Fibroblast of skin of back (primary cell): ENCODE measurements around the gene C2CD3.

Experiments
- DNase-seq: peaks from one replicate; pipeline ENCODE4 v3.0.0-alpha.2; 2013

Gene C2CD3

GRCh38 chr11:73977856-73978519, 192.8 kb downstream of the C2CD3 start:
- DNase-seq, result no peak

- DNase-seq, result no peak
Measured at GRCh38 chr11:73976451-73977151, 194.2 kb downstream of the C2CD3 start.

- no peak for DNase-seq
Measured at GRCh38 chr11:73975479-73975757, 195.4 kb downstream of the C2CD3 start.

- no peak for DNase-seq
Measured at GRCh38 chr11:73974604-73975478, 196.0 kb downstream of the C2CD3 start.

- DNase-seq, result no peak
Measured at GRCh38 chr11:73972620-73973449, 198.0 kb downstream of the C2CD3 start.

GRCh38 chr11:73972187-73972586, 198.6 kb downstream of the C2CD3 start:
- DNase-seq, result no peak

- no peak for DNase-seq
Measured at GRCh38 chr11:73971175-73971719, 199.6 kb downstream of the C2CD3 start.

- no peak for DNase-seq
Measured at GRCh38 chr11:73969991-73970800, 200.6 kb downstream of the C2CD3 start.

GRCh38 chr11:73969091-73969490, 201.7 kb downstream of the C2CD3 start:
- DNase-seq, result no peak

- DNase-seq, result no peak
Measured at GRCh38 chr11:73968356-73968966, 202.3 kb downstream of the C2CD3 start.

- no peak for DNase-seq
Measured at GRCh38 chr11:73965764-73966121, 205.1 kb downstream of the C2CD3 start.

- DNase-seq, result peak; percentile 50
Measured at GRCh38 chr11:73965076-73965763, 205.6 kb downstream of the C2CD3 start.

- DNase-seq, result no peak
Measured at GRCh38 chr11:73963861-73964260, 206.9 kb downstream of the C2CD3 start.
